A549 treated with CORT108297 at 1 μM for 4 hours (cell line): Measurements from ENCODE around the gene COL1A2. TPM values are rescaled to one million over a fixed set of nuclear protein-coding genes. Genes with fewer than 3 reads are reported as not detected.

Experiments used
- total RNA-seq: library from RNA; stranded (reverse); fragments of 200-300 nt; extraction: Qiagen RNA extraction; gene quantifications from 5 replicates; pipeline ENCODE4 v1.2.3, GENCODE V29; 2022

COL1A2 gene
- 0.01 to 0.08 TPM (median 0.07 TPM) in 3 of 5 replicates, not detected in the others for total RNA-seq

GRCh38 chr7:94394437-94395140 lies at the start of gene COL1A2:
COL1A2 (plus strand) TSS chr7:94394895; CDS start chr7:94395032, 137 bp downstream.

Other genes starting within 250 kb of the COL1A2 start
- 7.6 to 12.2 TPM (median 10.4 TPM) in 5 replicates for gene CASD1, start 114.9 kb downstream of the COL1A2 start, total RNA-seq